GM18951 (cell line): ENCODE measurements around the gene NTM.

Experiments
- POLR2A ChIP-seq: IDR thresholded peaks from 4 replicates; pipeline ENCODE4 v1.6.1; 2011; ENCODE audit warnings: mild to moderate bottlenecking; ENCODE audit not compliant: insufficient read length, insufficient read depth; ENCODE audit errors: extremely low read depth
- in situ Hi-C: fragments of 300-500 bp; cut with MboI; formaldehyde crosslinking; loops from one replicate; pipeline ENCODE4 v1.12.0; 2022; ENCODE audit warnings: low sequenced_read_pairs, mixed read lengths, inconsistent platforms; ENCODE audit not compliant: unreplicated experiment

The NTM gene

GRCh38 chr11:132200353-132200936, 830.0 kb downstream of the NTM start:
- in situ Hi-C loops, result no loop called here

GRCh38 chr11:132202621-132203020, 832.2 kb downstream of the NTM start:
- no peak for TF ChIP-seq POLR2A
- in situ Hi-C loops, result no loop called here

More at GRCh38 chr11:132200353-132200936, 830.0 kb downstream of the NTM start:
- no peak for TF ChIP-seq POLR2A

- in situ Hi-C loops, result no loop called here
Observed at GRCh38 chr11:132205006-132205405, 834.6 kb downstream of the NTM start.

GRCh38 chr11:132205496-132205895, 835.1 kb downstream of the NTM start:
- in situ Hi-C loops, result no loop called here
- no peak for TF ChIP-seq POLR2A

More at GRCh38 chr11:132205006-132205405, 834.6 kb downstream of the NTM start:
- TF ChIP-seq POLR2A, result no peak

GRCh38 chr11:132206993-132207392, 836.6 kb downstream of the NTM start:
- TF ChIP-seq POLR2A, result no peak

GRCh38 chr11:132208477-132209055, 838.2 kb downstream of the NTM start:
- in situ Hi-C loops, result no loop called here
- no peak for TF ChIP-seq POLR2A

More at GRCh38 chr11:132206993-132207392, 836.6 kb downstream of the NTM start:
- in situ Hi-C loops, result no loop called here

GRCh38 chr11:132211479-132211878, 841.1 kb downstream of the NTM start:
- no peak for TF ChIP-seq POLR2A
- in situ Hi-C loops, result no loop called here

GRCh38 chr11:132217856-132218255, 847.4 kb downstream of the NTM start:
- TF ChIP-seq POLR2A, result no peak
- in situ Hi-C loops, result no loop called here

GRCh38 chr11:132220474-132220873, 850.1 kb downstream of the NTM start:
- in situ Hi-C loops, result no loop called here
- TF ChIP-seq POLR2A, result no peak

- in situ Hi-C loops, result no loop called here
Observed at GRCh38 chr11:132222345-132222744, 851.9 kb downstream of the NTM start.

GRCh38 chr11:132226522-132226921, 856.1 kb downstream of the NTM start:
- TF ChIP-seq POLR2A, result no peak
- in situ Hi-C loops, result no loop called here

More at GRCh38 chr11:132222345-132222744, 851.9 kb downstream of the NTM start:
- no peak for TF ChIP-seq POLR2A

- in situ Hi-C loops, result no loop called here
- TF ChIP-seq POLR2A, result no peak
Observed at GRCh38 chr11:132228746-132229325, 858.4 kb downstream of the NTM start.

- no peak for TF ChIP-seq POLR2A
- in situ Hi-C loops, result no loop called here
Observed at GRCh38 chr11:132231656-132232347, 861.4 kb downstream of the NTM start.
